Right forelimb (tissue), 1 donor: ENCODE results near the gene FAM72C.
"Not testable (repeated sequence)": the region's sequence is repeated elsewhere in the genome, so short reads cannot be mapped to it uniquely, and the experiment has no call there.

Source experiments
- DNase-seq: peaks from one replicate; pipeline ENCODE4 v3.0.0-alpha.2; 2018

The FAM72C gene

GRCh38 chr1:143971924-143972700 is at the start of gene FAM72C:
Gene FAM72C (minus strand): TSS chr1:143971986. CDS start chr1:143971141, 845 bp downstream.
- not testable (repeated sequence) for DNase-seq

DNA sequence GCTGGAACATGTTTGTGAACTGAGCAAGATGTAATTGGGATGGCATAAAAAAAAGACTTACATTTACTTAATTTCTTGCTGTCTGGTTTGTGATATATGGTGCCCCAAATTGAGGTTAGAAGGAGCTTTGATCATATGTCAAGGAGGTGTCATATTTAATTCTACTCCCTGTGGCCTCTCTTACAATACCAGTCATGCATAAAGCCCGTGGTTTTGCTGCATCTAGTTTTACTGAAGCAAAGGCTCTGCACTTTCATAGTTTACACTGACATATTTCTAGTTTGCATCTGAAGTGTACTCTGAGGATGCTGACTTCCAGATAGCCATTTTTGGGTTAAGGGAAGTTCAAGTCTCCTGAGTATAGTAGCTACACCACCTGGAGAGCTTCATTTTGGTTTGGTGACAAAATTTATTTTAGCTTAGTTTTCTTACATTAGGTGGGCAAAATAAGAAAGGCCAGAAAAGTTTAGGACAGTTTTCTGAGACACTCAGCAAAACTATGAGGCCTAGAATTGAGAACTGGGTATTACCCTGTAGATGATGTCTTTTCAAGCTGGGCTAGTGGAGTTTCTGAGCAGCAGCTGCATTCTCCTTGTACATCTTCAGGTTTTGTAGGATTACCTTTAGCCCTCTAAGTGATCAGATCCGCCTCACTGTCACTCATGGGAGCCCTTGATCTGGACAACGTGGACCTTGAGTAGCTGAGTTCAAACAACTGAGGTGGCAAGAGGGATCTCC is 48.4 kb upstream of the FAM72C start:
- DNase-seq: not testable (repeated sequence)

DNA sequence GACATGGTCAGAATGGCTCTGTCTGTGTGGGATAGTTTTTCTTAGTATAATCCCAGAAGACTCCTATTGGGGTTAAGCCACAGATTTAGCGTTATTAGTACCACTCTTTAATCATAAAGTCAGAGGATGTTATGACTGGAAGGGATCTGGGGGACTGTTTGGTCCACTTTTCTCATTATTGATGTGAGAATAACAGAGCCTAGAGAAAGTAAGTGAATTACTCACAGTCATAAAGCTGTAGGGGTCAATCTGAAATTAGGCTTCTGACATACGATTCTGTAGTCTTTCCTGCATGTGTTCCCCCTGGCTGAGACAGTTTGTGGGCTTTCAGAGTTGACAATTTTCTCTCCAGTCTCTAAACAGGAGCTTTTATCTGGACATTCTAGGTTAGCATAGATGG is 47.3 kb upstream of the FAM72C start:
- not testable (repeated sequence) for DNase-seq

GRCh38 chr1:144015180-144015966 is 43.6 kb upstream of the FAM72C start:
- not testable (repeated sequence) for DNase-seq

DNA sequence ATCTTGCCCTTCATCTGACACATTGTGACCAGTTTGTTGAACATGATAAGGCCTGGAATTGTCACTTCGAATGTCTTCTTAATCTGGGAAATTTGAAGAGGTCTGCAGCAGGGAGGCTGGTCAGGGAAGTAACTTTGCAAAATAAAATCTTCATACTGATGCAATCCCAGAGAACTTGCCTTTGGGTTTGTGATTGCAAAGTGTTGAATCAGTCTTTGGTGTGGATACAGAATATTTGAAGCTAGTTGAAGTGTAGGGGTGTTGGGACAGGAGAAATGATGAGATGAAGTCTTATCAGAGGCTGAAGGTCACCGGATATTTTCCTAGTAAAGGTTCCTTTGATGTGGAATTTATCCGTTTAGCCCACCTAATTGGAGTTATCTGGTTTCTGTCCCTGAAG is 42.7 kb upstream of the FAM72C start:
- not testable (repeated sequence) for DNase-seq

DNA sequence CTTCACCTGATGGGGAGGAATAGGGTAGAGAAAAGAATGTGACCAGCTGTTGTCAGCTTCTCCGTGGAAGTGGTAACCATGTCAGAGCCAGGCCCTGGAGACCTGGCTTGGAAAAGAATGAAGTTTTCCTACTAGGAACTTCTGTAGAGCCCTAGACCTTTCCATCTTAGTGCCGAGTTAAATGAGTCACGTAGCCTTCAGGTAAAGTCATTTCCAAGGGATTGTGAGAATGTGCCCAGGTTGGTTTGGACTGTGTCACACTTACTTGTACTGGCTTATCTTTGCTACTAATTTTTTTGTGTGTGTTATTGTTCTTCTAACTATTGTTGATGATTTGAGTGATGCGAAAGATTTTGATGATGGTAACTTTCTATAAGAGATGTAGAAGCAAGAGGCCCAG is 42.3 kb upstream of the FAM72C start:
- not testable (repeated sequence) for DNase-seq

DNA sequence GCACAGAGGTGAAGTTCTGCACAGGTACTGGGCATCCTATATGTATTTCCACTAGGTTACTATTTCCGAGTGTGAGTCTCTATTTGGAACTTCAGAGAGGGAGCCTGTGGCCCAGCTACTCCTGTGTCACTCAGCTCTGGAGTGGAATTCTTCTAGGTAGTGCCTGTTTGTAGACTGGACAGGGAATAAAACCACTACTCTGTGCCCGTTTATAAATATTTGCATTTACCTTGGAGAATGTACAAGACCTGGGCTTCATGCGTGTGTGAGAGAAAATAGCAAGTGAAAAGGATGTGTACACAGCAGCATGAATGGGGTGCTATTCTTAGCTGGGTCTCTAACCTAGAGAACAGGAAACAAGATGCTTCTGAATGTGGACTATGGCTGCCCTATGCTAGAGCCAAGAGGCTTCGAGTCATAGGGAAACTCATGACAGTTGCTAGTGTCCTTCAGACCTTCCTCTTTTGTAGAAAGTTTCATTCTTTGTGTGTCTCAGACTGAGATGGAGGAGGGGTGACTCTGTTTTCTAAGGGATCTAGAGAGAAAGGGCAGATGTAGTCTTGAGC is 40.5 kb upstream of the FAM72C start:
- DNase-seq: not testable (repeated sequence)

GRCh38 chr1:144009410-144009809 is 37.6 kb upstream of the FAM72C start:
- DNase-seq: not testable (repeated sequence)

DNA sequence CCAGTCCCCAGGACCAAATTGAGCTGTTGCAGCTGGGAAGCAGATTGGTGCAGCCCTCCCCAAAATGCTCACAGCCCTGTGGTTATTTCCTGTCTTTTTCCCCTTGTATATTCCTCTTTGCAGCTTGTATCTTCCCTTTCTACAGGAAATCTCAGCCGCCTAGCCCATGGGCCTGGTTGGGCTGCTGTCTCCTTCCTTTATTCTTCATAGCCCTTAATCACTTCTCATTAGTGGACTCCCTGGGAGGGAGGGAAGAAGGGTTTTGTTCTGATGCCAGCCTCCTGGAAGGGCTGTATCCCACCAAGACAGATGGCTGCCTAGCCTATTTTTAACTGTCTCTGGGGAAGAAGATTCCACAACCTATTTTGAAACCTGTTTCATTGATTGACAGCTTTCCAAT is 32.5 kb upstream of the FAM72C start:
- DNase-seq: not testable (repeated sequence)

GRCh38 chr1:144003306-144004029 is 31.7 kb upstream of the FAM72C start:
- DNase-seq: not testable (repeated sequence)

DNA sequence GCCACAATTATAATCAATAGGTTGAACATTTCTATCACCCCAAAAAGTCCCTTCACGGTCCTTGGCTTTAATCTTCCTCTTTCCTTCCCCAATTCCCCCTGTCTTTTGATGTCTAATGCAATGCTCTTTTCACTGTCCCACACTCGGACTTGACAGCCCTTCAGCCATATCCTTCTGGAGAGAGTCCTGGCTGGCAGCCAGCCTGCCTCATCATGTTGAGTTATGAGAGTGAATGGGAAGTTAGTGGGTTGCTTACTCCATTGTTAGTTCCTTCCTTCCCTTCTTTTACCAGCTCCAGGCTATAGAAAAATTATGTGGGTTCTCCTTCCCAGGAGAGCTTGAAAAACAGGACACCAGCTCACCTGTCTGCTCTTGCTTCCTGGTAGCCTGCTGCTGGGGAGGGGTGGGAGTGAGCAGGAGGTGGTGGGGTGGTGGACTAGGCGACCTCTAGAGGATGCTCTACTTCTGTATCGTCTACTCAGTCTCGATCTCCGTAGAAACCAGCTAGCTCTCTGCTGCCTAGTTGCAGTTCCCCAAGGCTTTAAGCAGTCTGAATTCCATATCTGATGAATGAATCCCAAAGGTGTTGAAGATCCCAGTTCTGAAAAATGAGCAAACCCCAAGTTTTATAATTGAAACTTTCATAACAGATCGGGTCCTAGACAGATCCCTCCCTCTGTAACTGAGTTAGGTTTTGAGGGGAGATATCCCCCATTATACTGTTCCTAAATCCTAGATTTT is 30.5 kb upstream of the FAM72C start:
- not testable (repeated sequence) for DNase-seq

DNA sequence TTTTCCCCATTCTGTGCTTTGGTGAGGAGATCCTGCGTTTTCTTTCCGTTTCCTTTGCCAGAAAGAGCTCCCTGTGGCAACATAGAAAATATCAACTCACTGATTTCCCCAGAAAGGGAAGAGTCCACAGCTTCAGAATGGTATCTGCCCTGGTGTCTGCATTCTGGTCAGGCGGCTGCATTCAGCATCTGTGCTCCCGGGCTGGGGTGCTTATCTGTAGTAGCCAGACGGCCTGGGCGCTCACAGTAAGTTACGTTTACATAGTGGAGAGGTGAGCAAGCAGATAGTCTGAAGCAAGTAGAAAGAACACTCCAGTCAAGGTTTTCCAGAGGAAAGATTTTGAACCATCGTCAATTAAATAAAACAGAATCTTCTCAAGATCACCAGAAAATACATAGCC is 29.3 kb upstream of the FAM72C start:
- not testable (repeated sequence) for DNase-seq

GRCh38 chr1:143996020-143996419 is 24.2 kb upstream of the FAM72C start:
- not testable (repeated sequence) for DNase-seq

DNA sequence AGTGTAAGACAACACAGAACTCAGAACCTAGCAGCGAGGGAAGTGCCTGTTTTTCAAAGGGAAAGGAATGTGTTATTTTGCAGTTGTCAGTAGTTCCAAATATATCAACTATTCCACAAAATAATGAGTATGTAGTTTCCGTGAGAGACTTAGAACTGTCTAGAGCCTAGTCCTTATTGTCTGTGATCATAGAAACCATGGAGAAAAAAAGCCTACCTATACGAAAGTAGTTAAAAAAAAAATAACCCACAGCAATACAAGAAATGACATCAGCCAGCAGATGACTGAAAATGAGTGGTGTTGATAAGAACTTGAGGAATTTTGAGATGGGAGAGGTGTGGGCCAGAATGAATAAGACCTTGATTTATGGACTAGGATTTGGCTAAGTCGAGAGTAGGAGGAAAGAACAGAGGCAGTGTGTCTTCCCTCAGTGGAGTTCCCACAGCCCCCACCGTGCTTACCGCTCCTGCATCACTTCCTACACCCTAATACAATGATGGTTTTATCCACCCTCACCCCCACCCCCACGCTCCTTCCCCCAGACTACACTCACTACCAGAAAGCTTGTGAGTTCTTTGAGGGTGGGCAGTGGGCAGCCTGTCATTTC is 21.6 kb upstream of the FAM72C start:
- DNase-seq: not testable (repeated sequence)

- DNase-seq: not testable (repeated sequence)
Observed at GRCh38 chr1:143990699-143991098, 18.9 kb upstream of the FAM72C start.

DNA sequence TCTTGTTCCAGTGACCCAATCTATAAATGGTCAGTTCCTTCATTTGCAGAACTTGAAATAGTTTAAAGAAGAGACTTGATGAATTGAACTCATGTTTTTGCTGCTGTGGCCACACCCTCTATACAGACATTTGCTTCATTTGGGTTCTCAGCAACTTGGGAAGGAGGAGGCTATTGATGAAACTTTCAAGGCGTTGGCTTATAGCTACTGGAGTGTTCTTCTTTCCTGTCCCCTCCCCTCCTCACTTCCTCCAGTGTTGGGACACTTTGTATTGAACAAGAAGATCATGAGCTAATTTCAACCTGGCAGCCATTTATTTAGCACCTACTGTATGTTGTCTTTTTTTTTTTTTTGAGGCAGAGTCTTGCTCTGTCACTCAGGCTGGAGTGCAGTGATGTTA is 17.9 kb upstream of the FAM72C start:
- DNase-seq: not testable (repeated sequence)

GRCh38 chr1:143989427-143989712 is 17.6 kb upstream of the FAM72C start:
- DNase-seq: not testable (repeated sequence)

- not testable (repeated sequence) for DNase-seq
Observed at GRCh38 chr1:143988602-143989426, 17.0 kb upstream of the FAM72C start.

DNA sequence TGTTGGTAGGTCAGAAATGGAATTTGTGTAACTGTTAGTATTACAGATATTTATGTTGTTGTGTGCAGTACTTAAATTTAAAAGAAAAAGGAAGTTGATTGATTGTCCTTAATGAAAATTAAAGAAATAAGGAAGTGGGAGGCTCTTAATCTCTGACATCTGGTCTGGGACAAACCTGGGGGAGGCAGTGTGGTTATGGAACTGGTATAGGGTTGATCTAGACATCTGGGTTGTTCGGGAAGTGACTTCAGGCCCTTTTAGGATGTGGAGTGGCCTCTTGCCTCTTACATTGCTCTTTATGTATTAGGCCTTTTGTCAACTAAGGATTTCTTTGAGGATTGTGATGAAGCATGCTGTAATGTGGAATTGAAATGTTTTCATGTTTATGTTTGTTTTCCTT is 16.1 kb upstream of the FAM72C start:
- DNase-seq: not testable (repeated sequence)
